GM04504 (cell line): ENCODE results near the gene ZBTB38.

ENCODE experiments used
- DNase-seq: peaks from one replicate; pipeline ENCODE4 v3.0.0-alpha.2; 2012; ENCODE audit warnings: low read depth

Gene ZBTB38

GRCh38 chr3:141405591-141405990 is 37.3 kb downstream of the ZBTB38 start:
- DNase-seq, result no peak

GRCh38 chr3:141406265-141406664 is 38.0 kb downstream of the ZBTB38 start:
- no peak for DNase-seq

GRCh38 chr3:141407047-141407446 is 38.7 kb downstream of the ZBTB38 start:
- peak; percentile 94 for DNase-seq

GRCh38 chr3:141407825-141408224 is 39.5 kb downstream of the ZBTB38 start:
- no peak for DNase-seq

GRCh38 chr3:141408596-141408995 is 40.3 kb downstream of the ZBTB38 start:
- no peak for DNase-seq

GRCh38 chr3:141409940-141410241 is 41.6 kb downstream of the ZBTB38 start:
- no peak for DNase-seq

- no peak for DNase-seq
Observed at GRCh38 chr3:141410408-141410807, 42.1 kb downstream of the ZBTB38 start.

- no peak for DNase-seq
Observed at GRCh38 chr3:141410846-141411245, 42.5 kb downstream of the ZBTB38 start.

GRCh38 chr3:141411251-141411771 is 43.0 kb downstream of the ZBTB38 start:
- no peak for DNase-seq

GRCh38 chr3:141412087-141412935 is 44.0 kb downstream of the ZBTB38 start:
- DNase-seq, result peak; percentile 85

- DNase-seq, result peak; percentile 72
Observed at GRCh38 chr3:141412936-141413354, 44.6 kb downstream of the ZBTB38 start.

GRCh38 chr3:141413391-141413790 is 45.1 kb downstream of the ZBTB38 start:
- DNase-seq, result no peak

- DNase-seq, result peak; percentile 91
Observed at GRCh38 chr3:141413801-141414689, 45.7 kb downstream of the ZBTB38 start.

GRCh38 chr3:141414800-141415462 is 46.6 kb downstream of the ZBTB38 start:
- no peak for DNase-seq

GRCh38 chr3:141415953-141416352 is 47.6 kb downstream of the ZBTB38 start:
- DNase-seq, result no peak
